Rectal smooth muscle tissue (tissue), 1 donor: ENCODE results near the gene REN.

Experiments
- H3K27ac ChIP-seq: one replicate; pipeline ENCODE4 v1.7.0; 2013; ENCODE audit warnings: low read depth, low read length, inconsistent platforms
- H3K27me3 ChIP-seq: one replicate; pipeline ENCODE4 v1.7.0; 2013; ENCODE audit warnings: low read length; ENCODE audit not compliant: control insufficient read depth, insufficient read depth
- H3K36me3 ChIP-seq: one replicate; pipeline ENCODE4 v1.7.0; 2013; ENCODE audit warnings: low read length; ENCODE audit not compliant: control insufficient read depth, insufficient read depth
- H3K4me1 ChIP-seq: one replicate; pipeline ENCODE4 v1.7.0; 2013; ENCODE audit warnings: low read length; ENCODE audit not compliant: control insufficient read depth, insufficient read depth
- H3K4me3 ChIP-seq: one replicate; pipeline ENCODE4 v1.7.0; 2013; ENCODE audit warnings: low read length
- H3K9ac ChIP-seq: one replicate; pipeline ENCODE4 v1.7.0; 2013; ENCODE audit warnings: low read length

The REN gene

GRCh38 chr1:204147406-204148383, 18.4 kb downstream of the REN start:
- H3K4me3 ChIP-seq, result no peak overlapping the region

GRCh38 chr1:204146965-204147364, 19.2 kb downstream of the REN start:
- H3K4me3 ChIP-seq, result no peak overlapping the region
- no peaks in the 10 kb centered on the region for H3K4me1 ChIP-seq
- no peak overlapping the region for H3K27ac ChIP-seq
- no peaks in the 10 kb centered on the region for H3K27me3 ChIP-seq
- H3K36me3 ChIP-seq, result no peaks in the 10 kb centered on the region
- no peak overlapping the region for H3K9ac ChIP-seq

More at GRCh38 chr1:204147406-204148383, 18.4 kb downstream of the REN start:
- H3K9ac ChIP-seq, result no peak overlapping the region
- H3K27me3 ChIP-seq, result no peaks in the 10 kb centered on the region
- no peaks in the 10 kb centered on the region for H3K4me1 ChIP-seq
- H3K27ac ChIP-seq, result no peak overlapping the region
- no peaks in the 10 kb centered on the region for H3K36me3 ChIP-seq

GRCh38 chr1:204146309-204146708, 19.8 kb downstream of the REN start:
- no peaks in the 10 kb centered on the region for H3K27me3 ChIP-seq
- H3K4me3 ChIP-seq, result no peak overlapping the region
- no peaks in the 10 kb centered on the region for H3K4me1 ChIP-seq
- no peak overlapping the region for H3K27ac ChIP-seq
- H3K9ac ChIP-seq, result no peak overlapping the region
- H3K36me3 ChIP-seq, result no peaks in the 10 kb centered on the region

DNA sequence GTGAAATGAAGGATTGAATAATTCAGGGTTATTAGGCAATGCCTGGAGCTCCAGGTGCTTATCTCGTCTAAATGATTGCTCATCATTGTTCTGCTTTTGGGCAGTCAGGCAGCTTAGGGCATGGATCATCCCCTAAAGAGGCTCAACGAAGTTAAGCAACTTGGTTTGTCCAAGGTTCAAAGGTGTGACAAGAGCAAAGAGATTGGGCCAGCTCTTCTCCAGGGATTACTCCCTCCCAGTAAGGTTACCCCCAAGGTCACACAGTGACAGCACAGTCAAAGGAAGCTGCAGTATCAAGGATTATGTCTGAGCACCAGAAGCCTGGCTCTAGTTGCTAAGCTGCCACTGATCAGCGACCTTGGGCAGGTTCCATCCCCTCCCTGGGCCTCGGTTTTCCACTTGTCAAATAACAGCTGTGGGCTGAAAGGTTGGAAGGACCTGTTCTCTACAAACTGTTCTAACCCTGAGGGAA, 21.1 kb downstream of the REN start:
- no peak overlapping the region for H3K4me3 ChIP-seq
- no peak overlapping the region for H3K9ac ChIP-seq
- H3K36me3 ChIP-seq, result peaks cover 2% of the 10 kb centered on the region
- H3K4me1 ChIP-seq, result no peaks in the 10 kb centered on the region
- H3K27me3 ChIP-seq, result no peaks in the 10 kb centered on the region
- H3K27ac ChIP-seq, result no peak overlapping the region

DNA sequence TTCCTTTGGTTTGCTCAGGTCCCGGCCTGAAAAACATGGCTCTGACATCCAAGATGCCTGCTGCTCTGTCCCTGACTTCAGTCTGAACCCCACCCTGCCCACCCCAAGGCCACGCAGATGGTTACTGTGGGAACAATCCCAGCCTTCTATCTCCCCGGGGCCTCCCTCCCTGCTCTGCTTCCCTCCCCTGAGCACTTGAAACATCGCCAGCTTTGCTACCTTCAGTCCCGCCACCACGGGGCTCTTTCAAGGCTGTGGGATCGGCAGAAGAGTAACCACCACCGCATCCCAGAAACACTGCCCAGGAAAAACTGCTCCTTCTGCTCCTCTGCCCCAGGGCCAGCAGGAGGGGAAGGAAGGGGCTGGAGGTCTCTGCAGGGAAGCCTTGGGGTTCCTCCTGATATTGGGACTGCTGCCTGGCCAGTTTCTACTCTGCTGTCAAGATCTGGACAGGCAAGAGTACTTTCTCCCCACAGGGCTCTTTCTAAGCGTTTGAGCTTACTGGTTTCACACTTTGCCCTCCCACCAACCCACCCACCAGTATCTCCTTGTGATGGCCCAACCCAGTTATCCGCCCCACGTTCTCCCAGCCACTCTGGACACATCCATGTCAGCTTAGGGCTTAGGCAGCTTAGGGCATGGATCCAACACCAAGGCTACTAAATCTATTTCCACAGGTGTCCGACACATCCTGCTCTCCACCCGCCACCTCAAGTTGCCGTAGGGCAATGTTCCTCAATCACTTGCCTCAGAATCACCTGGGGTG, 22.7 kb downstream of the REN start:
- H3K27me3 ChIP-seq, result no peaks in the 10 kb centered on the region
- H3K27ac ChIP-seq, result no peak overlapping the region
- H3K4me1 ChIP-seq, result no peaks in the 10 kb centered on the region
- H3K4me3 ChIP-seq, result no peak overlapping the region
- no peak overlapping the region for H3K9ac ChIP-seq
- H3K36me3 ChIP-seq, result peaks cover 5% of the 10 kb centered on the region

- H3K36me3 ChIP-seq, result peaks cover 5% of the 10 kb centered on the region
- H3K27me3 ChIP-seq, result no peaks in the 10 kb centered on the region
- no peaks in the 10 kb centered on the region for H3K4me1 ChIP-seq
- no peak overlapping the region for H3K4me3 ChIP-seq
- H3K27ac ChIP-seq, result no peak overlapping the region
- H3K9ac ChIP-seq, result no peak overlapping the region
These were observed 23.8 kb downstream of the REN start for GRCh38 chr1:204142032-204142974.

GRCh38 chr1:204141131-204141530, 25.0 kb downstream of the REN start:
- Histone ChIP-seq H3K4me3 (no peak overlapping the region), H3K27me3 (no peaks in the 10 kb centered on the region), H3K4me1 (no peaks in the 10 kb centered on the region), H3K36me3 (peaks cover 5% of the 10 kb centered on the region), H3K27ac (no peak overlapping the region), H3K9ac (no peak overlapping the region)

GRCh38 chr1:204139952-204140351, 26.2 kb downstream of the REN start:
- Histone ChIP-seq H3K27me3 (no peaks in the 10 kb centered on the region), H3K9ac (no peak overlapping the region), H3K4me3 (no peak overlapping the region), H3K36me3 (peaks cover 5% of the 10 kb centered on the region), H3K27ac (no peak overlapping the region), H3K4me1 (no peaks in the 10 kb centered on the region)

- Histone ChIP-seq H3K4me3 (no peak overlapping the region), H3K9ac (no peak overlapping the region), H3K4me1 (no peaks in the 10 kb centered on the region), H3K27ac (no peak overlapping the region), H3K27me3 (no peaks in the 10 kb centered on the region), H3K36me3 (peaks cover 5% of the 10 kb centered on the region)
These were observed 27.0 kb downstream of the REN start for GRCh38 chr1:204139088-204139487.

DNA sequence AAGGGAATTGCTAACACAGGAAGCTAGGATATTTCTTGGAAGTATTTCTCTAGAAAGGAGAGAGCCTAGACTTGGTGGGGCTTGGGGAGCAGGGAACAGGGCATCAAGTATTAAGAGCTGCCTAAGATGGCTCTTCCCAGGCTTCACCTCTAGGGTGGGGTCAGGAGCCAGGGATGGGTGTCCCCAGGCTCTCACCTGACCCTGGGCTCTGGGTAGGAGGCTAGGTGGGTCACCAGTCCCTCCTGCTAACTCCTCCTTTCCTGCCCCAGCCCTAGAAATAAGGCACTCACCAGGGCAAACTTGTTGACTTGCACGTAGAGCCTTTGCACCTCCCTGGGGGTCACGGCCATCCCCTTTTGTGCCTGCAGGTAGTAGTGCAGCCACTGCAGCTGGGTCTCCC, 29.3 kb downstream of the REN start:
- no peak overlapping the region for H3K4me3 ChIP-seq
- H3K36me3 ChIP-seq, result peaks cover 5% of the 10 kb centered on the region
- no peaks in the 10 kb centered on the region for H3K27me3 ChIP-seq
- H3K4me1 ChIP-seq, result no peaks in the 10 kb centered on the region
- no peak overlapping the region for H3K9ac ChIP-seq
- H3K27ac ChIP-seq, result no peak overlapping the region

GRCh38 chr1:204134103-204134502, 32.0 kb downstream of the REN start:
- Histone ChIP-seq H3K4me1 (no peaks in the 10 kb centered on the region), H3K4me3 (no peak overlapping the region), H3K36me3 (no peaks in the 10 kb centered on the region), H3K27me3 (no peaks in the 10 kb centered on the region), H3K27ac (no peak overlapping the region), H3K9ac (no peak overlapping the region)

- H3K27me3 ChIP-seq, result no peaks in the 10 kb centered on the region
- no peak overlapping the region for H3K4me3 ChIP-seq
- no peak overlapping the region for H3K27ac ChIP-seq
- no peak overlapping the region for H3K9ac ChIP-seq
- no peaks in the 10 kb centered on the region for H3K36me3 ChIP-seq
- H3K4me1 ChIP-seq, result no peaks in the 10 kb centered on the region
These were observed 33.4 kb downstream of the REN start for GRCh38 chr1:204132718-204133117.
